Gastrocnemius medialis (tissue), 4 donors: ENCODE results near the gene ADARB2.

ENCODE experiments used
- POLR2A ChIP-seq, 2 donors: fragments of 450-650 bp; IDR thresholded peaks; one replicate each; pipeline ENCODE4 v1.6.1; 2017; ENCODE audit warnings: antibody characterized with exemption in 2 of 2, mild to moderate bottlenecking in 2 of 2, moderate library complexity in 2 of 2
- TF ChIP-seq, protein P1 (sequence below), 5 experiments: fragments of 450-650 bp in 3 of 5; fragments of 200-600 bp in 2 of 5; sonication (generic) in 2 of 5; IDR thresholded peaks in 4 of 5; conservative IDR thresholded peaks in 1 of 5; 1 replicate in 4 of 5; 2 replicates in 1 of 5; pipeline ENCODE4 v1.5.1; 2016 to 2019; ENCODE audit warnings: antibody characterized with exemption in 5 of 5, mild to moderate bottlenecking in 3 of 5, moderate library complexity in 3 of 5

DNA sequence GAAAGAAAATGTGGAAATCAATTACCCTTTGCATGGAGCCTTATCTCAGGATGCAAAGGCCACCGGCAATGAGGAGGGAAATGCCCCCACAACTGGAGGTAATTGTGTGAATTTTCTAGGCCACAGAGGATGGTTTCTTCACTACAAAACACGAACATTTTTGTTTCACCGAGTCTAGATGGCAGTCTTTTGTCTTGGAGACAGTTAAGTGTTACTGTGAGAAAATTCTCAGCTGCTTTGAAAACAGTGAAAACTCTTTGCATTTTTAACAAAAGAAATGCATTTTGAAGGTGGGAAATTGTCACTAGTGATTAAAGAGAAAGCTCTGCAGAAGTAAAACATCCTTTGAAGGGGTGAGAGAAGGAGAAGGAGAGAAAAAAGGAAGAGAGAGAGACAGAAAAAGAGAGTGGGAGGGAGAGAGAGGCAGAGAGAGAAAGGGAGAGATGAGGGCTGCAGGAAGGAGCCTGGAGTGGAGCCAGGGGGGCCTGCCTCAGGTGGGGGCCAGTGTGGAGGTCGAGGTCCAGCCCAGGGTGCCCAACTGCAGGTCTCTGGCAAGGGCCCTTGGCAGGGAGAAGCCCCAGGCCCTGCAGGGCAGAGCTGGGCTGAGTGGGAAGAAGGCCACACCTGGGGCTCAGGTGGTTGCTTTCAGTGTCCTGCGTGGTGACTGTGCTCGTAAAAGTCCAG lies 261.4 kb downstream of the ADARB2 start:
- TF ChIP-seq, protein P1, sequence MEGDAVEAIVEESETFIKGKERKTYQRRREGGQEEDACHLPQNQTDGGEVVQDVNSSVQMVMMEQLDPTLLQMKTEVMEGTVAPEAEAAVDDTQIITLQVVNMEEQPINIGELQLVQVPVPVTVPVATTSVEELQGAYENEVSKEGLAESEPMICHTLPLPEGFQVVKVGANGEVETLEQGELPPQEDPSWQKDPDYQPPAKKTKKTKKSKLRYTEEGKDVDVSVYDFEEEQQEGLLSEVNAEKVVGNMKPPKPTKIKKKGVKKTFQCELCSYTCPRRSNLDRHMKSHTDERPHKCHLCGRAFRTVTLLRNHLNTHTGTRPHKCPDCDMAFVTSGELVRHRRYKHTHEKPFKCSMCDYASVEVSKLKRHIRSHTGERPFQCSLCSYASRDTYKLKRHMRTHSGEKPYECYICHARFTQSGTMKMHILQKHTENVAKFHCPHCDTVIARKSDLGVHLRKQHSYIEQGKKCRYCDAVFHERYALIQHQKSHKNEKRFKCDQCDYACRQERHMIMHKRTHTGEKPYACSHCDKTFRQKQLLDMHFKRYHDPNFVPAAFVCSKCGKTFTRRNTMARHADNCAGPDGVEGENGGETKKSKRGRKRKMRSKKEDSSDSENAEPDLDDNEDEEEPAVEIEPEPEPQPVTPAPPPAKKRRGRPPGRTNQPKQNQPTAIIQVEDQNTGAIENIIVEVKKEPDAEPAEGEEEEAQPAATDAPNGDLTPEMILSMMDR (IDR thresholded peaks at IDR 0.05 in 4 of 5, conservative IDR thresholded peaks at IDR 0.05 in 1 of 5), result no peak
- no peak for TF ChIP-seq POLR2A (IDR thresholded peaks at IDR 0.05)
